Esophagus (tissue), 2 donors: ENCODE data around the gene NOL4L. TPM values are rescaled to one million over a fixed set of nuclear protein-coding genes. Genes with fewer than 3 reads are reported as not detected.
"Not testable (repeated sequence)": the region's sequence is repeated elsewhere in the genome, so short reads cannot be mapped to it uniquely, and the experiment has no call there.

Experiments
- H3K27ac ChIP-seq, 2 donors: one replicate each; pipeline ENCODE4 v1.5.1; 2013; ENCODE audit warnings: low read depth in 2 of 2, mild to moderate bottlenecking in 2 of 2, inconsistent platforms in 1 of 2, low read length in 1 of 2, moderate library complexity in 1 of 2
- H3K27me3 ChIP-seq, 2 donors: one replicate each; pipeline ENCODE4 v1.6.1; 2013; ENCODE audit warnings: low read length in 2 of 2, control low read depth in 1 of 2, mild to moderate bottlenecking in 1 of 2; ENCODE audit not compliant: insufficient read depth in 2 of 2, control insufficient read depth in 1 of 2
- H3K36me3 ChIP-seq, 2 donors: one replicate each; pipeline ENCODE4 v1.6.1; 2013; ENCODE audit warnings: low read length in 1 of 2; ENCODE audit not compliant: control insufficient read depth in 2 of 2, insufficient read depth in 2 of 2
- H3K4me1 ChIP-seq, 2 donors: one replicate each; pipeline ENCODE4 v1.6.1; 2013; ENCODE audit warnings: low read length in 1 of 2; ENCODE audit not compliant: control insufficient read depth in 2 of 2, insufficient read depth in 2 of 2
- H3K4me3 ChIP-seq, 2 donors: one replicate each; pipeline ENCODE4 v1.5.1; 2013; ENCODE audit warnings: low read length in 2 of 2, mild to moderate bottlenecking in 2 of 2, low read depth in 1 of 2, moderate library complexity in 1 of 2
- H3K9me3 ChIP-seq, 2 donors: one replicate each; pipeline ENCODE4 v1.6.1; 2013; ENCODE audit warnings: mild to moderate bottlenecking in 2 of 2, low read depth in 1 of 2, low read length in 1 of 2, moderate library complexity in 1 of 2; ENCODE audit not compliant: control insufficient read depth in 2 of 2, insufficient read depth in 1 of 2
- WGBS, 2 donors: extraction: QIAGEN DNeasy Blood & Tissue Kit; methylation state at CpG; one replicate each; pipeline ENCODE4 v1.1.7; 2013; 5-methylcytosine and 5-hydroxymethylcytosine counted together
- polyA plus RNA-seq, 2 donors: library from polyadenylated mRNA; stranded (reverse); fragments of 200-250 nt; gene quantifications; one replicate each; pipeline ENCODE4 v1.2.3, GENCODE V29; 2013
- donor health status: healthy with polysubstance abuse.
- donor health status: Bipolar disorder and iron deficiency.

NOL4L gene
- polyA plus RNA-seq, 2 donors, result 1.1 to 1.2 TPM

GRCh38 chr20:32472581-32473207 lies 112.4 kb downstream of the NOL4L start:
- Histone ChIP-seq H3K9me3 (no peaks in the 10 kb centered on the region), H3K27ac (no peak overlapping the region), H3K27me3 (no peaks in the 10 kb centered on the region), H3K4me3 (no peak overlapping the region), H3K36me3 (no peaks in the 10 kb centered on the region), H3K4me1 (peaks cover 9 to 19% of the 10 kb centered on the region in 2 donors)
- 90 to 91% methylated on average over 6 of the region's 6 CpGs for WGBS, 2 donors

GRCh38 chr20:32470940-32471339 lies 114.2 kb downstream of the NOL4L start:
- Histone ChIP-seq H3K27me3 (no peaks in the 10 kb centered on the region), H3K9me3 (no peaks in the 10 kb centered on the region), H3K36me3 (no peaks in the 10 kb centered on the region), H3K4me3 (no peak overlapping the region), H3K4me1 (peaks cover 4 to 19% of the 10 kb centered on the region in 2 donors), H3K27ac (no peak overlapping the region)
- 83 to 84% methylated on average over 9 of the region's 9 CpGs for WGBS, 2 donors

GRCh38 chr20:32470025-32470861 lies 114.9 kb downstream of the NOL4L start:
- H3K9me3 ChIP-seq, result no peaks in the 10 kb centered on the region
- peaks cover 5 to 15% of the 10 kb centered on the region in 2 donors for H3K4me1 ChIP-seq
- peak overlapping the region; percentile 39 to 41 for H3K27ac ChIP-seq
- H3K4me3 ChIP-seq, result no peak overlapping the region
- H3K27me3 ChIP-seq, result no peaks in the 10 kb centered on the region
- 67 to 71% methylated on average over 27 of the region's 27 CpGs for WGBS, 2 donors
- H3K36me3 ChIP-seq, result no peaks in the 10 kb centered on the region

- H3K27ac ChIP-seq, result peak overlapping the region in 1 of 2 donors; percentile 22
- WGBS, 2 donors, result 86 to 88% methylated on average over 7 of the region's 7 CpGs
These were observed 116.3 kb downstream of the NOL4L start for GRCh38 chr20:32468860-32469259.

GRCh38 chr20:32468313-32468640 lies 116.9 kb downstream of the NOL4L start:
- Histone ChIP-seq H3K36me3 (no peaks in the 10 kb centered on the region), H3K27me3 (no peaks in the 10 kb centered on the region), H3K27ac (no peak overlapping the region), H3K4me3 (no peak overlapping the region), H3K4me1 (peaks cover 2 to 5% of the 10 kb centered on the region in 2 donors), H3K9me3 (no peaks in the 10 kb centered on the region)
- 87 to 89% methylated on average over 6 of the region's 6 CpGs for WGBS, 2 donors

More at GRCh38 chr20:32468860-32469259, 116.3 kb downstream of the NOL4L start:
- Histone ChIP-seq H3K36me3 (no peaks in the 10 kb centered on the region), H3K4me3 (no peak overlapping the region), H3K9me3 (no peaks in the 10 kb centered on the region), H3K27me3 (no peaks in the 10 kb centered on the region), H3K4me1 (peaks cover 5% of the 10 kb centered on the region in 2 donors)

GRCh38 chr20:32467506-32468312 lies 117.4 kb downstream of the NOL4L start:
- Histone ChIP-seq H3K4me3 (no peak overlapping the region), H3K36me3 (no peaks in the 10 kb centered on the region), H3K27me3 (no peaks in the 10 kb centered on the region), H3K9me3 (no peaks in the 10 kb centered on the region), H3K4me1 (peaks cover 2 to 5% of the 10 kb centered on the region in 2 donors), H3K27ac (peak overlapping the region in 1 of 2 donors; percentile 14)
- 82 to 90% methylated on average over 12 of the region's 12 CpGs for WGBS, 2 donors

- Histone ChIP-seq H3K9me3 (no peaks in the 10 kb centered on the region), H3K36me3 (no peaks in the 10 kb centered on the region), H3K27me3 (no peaks in the 10 kb centered on the region), H3K4me1 (peaks cover 0 to 3% of the 10 kb centered on the region in 2 donors), H3K27ac (no peak overlapping the region), H3K4me3 (no peak overlapping the region)
- WGBS, 2 donors, result 75 to 80% methylated on average over 16 of the region's 16 CpGs
These were observed 118.2 kb downstream of the NOL4L start for GRCh38 chr20:32466739-32467505.

GRCh38 chr20:32465901-32466675 lies 119.0 kb downstream of the NOL4L start:
- not testable (repeated sequence) for H3K4me1 ChIP-seq, H3K4me3 ChIP-seq, H3K9me3 ChIP-seq, H3K36me3 ChIP-seq, H3K27me3 ChIP-seq
- 77 to 79% methylated on average over 15 of the region's 15 CpGs for WGBS, 2 donors
- H3K27ac ChIP-seq, result peak overlapping the region; percentile 54 to 63
